Skeletal muscle tissue (tissue), 4 donors: ENCODE data around the gene IFITM2. TPM values are rescaled to one million over a fixed set of nuclear protein-coding genes. Genes with fewer than 3 reads are reported as not detected.

Source experiments
- H3K27ac ChIP-seq: one replicate; pipeline ENCODE4 v1.7.0; 2013; ENCODE audit warnings: mild to moderate bottlenecking, low read depth, low read length, inconsistent platforms
- H3K27me3 ChIP-seq, 3 donors: one replicate each; pipeline ENCODE4 v1.7.0; 2013; ENCODE audit warnings: low read length in 3 of 3; ENCODE audit not compliant: control insufficient read depth in 3 of 3, insufficient read depth in 3 of 3
- H3K36me3 ChIP-seq, 3 donors: one replicate each; pipeline ENCODE4 v1.7.0; 2013; ENCODE audit warnings: low read length in 3 of 3; ENCODE audit not compliant: control insufficient read depth in 3 of 3, insufficient read depth in 3 of 3
- H3K4me1 ChIP-seq, 3 donors: one replicate each; pipeline ENCODE4 v1.7.0; 2013; ENCODE audit warnings: low read length in 3 of 3, mild to moderate bottlenecking in 3 of 3; ENCODE audit not compliant: control insufficient read depth in 3 of 3, insufficient read depth in 3 of 3
- H3K4me3 ChIP-seq, 3 donors: one replicate each; pipeline ENCODE4 v1.7.0; 2013; ENCODE audit warnings: low read length in 3 of 3
- H3K9ac ChIP-seq, 3 donors: one replicate each; pipeline ENCODE4 v1.7.0; 2013; ENCODE audit warnings: low read length in 3 of 3, mild to moderate bottlenecking in 3 of 3, moderate library complexity in 2 of 3, low read depth in 1 of 3
- H3K9me3 ChIP-seq, 3 donors: one replicate each; pipeline ENCODE4 v1.7.0; 2013; ENCODE audit warnings: low read length in 3 of 3; ENCODE audit not compliant: control insufficient read depth in 3 of 3
- total RNA-seq: library from RNA; depleted of rRNA; stranded (reverse); fragments of >200 nt; gene quantifications from one replicate; pipeline ENCODE4 v1.2.3, GENCODE V29; 2014
- donor health status: Osteomylitis.

The IFITM2 gene
- total RNA-seq, 1 donor from 2014 or later, result 6.3 TPM

- Histone ChIP-seq H3K9ac (peak overlapping the region; percentile 19 to 64 (median 33)), H3K4me1 (peaks cover 0 to 19% (median 13%) of the 10 kb centered on the region in 3 donors), H3K36me3 (no peaks in the 10 kb centered on the region), H3K4me3 (peak overlapping the region; percentile 52 to 61 (median 60)), H3K27ac (no peak overlapping the region), H3K9me3 (no peaks in the 10 kb centered on the region), H3K27me3 (peaks cover 39 to 44% (median 43%) of the 10 kb centered on the region in 3 donors)
These were observed 19.7 kb upstream of the IFITM2 start for GRCh38 chr11:287821-288477.

DNA sequence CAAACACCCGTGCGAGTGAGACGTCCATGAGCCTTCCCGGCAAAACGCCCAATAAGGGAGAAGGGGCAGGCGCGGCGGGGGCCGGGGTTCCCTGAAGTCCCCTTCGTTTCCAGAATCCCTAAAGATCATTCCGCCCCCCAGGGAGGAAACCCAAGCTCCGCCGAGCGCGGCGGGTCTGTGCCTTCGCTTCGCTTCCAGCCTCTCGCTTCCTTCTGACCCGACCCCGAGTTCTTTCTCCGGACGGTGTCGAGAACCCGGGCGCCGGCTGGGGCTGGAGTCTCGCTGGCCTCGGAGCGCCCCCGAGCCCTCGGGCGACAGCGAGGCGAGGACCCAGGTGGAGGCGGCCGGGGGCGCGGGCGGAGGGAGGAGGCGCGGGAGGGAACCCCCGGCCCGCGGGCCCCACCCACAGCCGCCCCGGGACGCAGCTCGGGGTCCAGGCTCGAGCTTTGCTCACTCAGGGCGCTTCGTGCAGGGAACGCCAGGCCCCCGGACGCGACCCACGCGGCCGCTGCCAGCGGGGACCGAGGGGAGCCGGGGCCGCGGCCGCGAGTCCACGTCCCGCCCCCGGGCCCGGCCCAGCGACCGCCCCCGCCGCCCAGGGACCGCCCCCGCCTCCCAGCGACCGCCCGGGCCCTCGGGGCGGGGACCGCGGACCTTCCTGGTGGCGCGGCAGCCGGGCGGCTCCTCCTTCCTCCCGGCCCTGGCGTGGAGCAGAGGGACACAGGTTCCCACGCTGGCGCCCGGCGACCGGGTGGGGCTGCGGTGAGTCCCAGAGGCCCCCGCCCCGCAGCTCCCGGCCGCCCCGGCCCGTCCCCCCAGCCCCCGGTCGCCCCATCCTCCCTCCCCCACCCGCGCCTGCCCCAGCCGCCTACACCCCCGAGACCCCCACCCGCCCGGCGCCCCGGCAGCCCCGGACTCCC lies 18.9 kb upstream of the IFITM2 start, which contains the start of gene PGGHG:
TSS of gene PGGHG (plus strand) at position 649 of the 920 bp plus-strand sequence. CDS start 691 bp downstream, outside the sequence.
- no peak within 1 kb of the TSS for H3K27ac ChIP-seq
- H3K4me1 ChIP-seq, result peaks cover 0 to 19% (median 13%) of the 10 kb centered on the region in 3 donors
- H3K36me3 ChIP-seq, result no peaks in the 10 kb centered on the region
- no peaks in the 10 kb centered on the region for H3K9me3 ChIP-seq
- H3K4me3 ChIP-seq, result peak within 1 kb of the TSS; percentile 52 to 61 (median 60)
- peaks cover 36 to 39% (median 39%) of the 10 kb centered on the region in 3 donors for H3K27me3 ChIP-seq
- peak within 1 kb of the TSS; percentile 33 to 64 (median 38) for H3K9ac ChIP-seq

- no peaks in the 10 kb centered on the region for H3K36me3 ChIP-seq
- peaks cover 0 to 19% (median 13%) of the 10 kb centered on the region in 3 donors for H3K4me1 ChIP-seq
- peaks cover 32 to 36% (median 32%) of the 10 kb centered on the region in 3 donors for H3K27me3 ChIP-seq
- peak overlapping the region in 2 of 3 donors; percentile 5 to 41 for H3K4me3 ChIP-seq
- peak overlapping the region in 1 of 3 donors; percentile 38 for H3K9ac ChIP-seq
- no peak overlapping the region for H3K27ac ChIP-seq
- H3K9me3 ChIP-seq, result no peaks in the 10 kb centered on the region
These were observed 18.3 kb upstream of the IFITM2 start for GRCh38 chr11:289398-289711.

DNA sequence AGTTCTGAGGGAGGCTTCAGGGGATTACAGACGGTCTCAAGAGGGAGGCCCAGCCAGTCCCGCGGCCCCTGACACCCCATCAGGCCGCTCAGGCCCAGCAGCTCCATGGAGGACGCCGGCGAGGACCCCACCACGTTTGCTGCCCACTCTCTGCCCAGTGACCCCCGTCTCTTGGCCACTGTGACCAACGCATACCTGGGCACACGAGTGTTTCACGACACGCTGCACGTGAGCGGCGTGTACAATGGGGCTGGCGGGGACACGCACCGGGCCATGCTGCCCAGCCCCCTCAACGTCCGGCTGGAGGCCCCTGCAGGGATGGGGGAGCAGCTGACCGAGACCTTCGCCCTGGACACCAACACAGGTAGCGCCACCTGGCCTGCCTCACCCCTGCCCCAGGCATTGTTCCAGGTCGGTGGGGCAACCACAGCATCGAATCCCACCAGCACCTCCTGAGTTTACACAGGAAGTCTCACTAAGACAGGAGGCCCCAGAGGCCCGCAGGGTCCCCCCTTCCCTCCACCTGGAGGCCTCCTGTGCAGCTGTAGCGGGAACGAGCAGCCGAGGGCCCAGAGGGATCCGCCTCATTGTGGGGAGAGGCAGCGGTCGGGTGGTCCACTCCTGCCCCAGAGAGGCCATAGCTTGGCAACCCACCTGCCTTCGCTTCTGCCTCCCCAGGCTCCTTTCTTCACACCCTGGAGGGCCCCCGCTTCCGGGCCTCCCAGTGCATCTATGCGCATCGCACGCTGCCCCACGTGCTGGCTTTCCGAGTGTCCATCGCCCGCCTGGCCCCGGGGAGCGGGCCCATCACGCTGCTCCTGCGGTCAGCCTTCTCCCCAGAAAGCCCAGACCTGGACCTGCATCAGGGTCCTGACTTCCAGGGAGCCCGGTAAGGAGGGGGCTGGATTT lies 17.6 kb upstream of the IFITM2 start:
- peak overlapping the region in 1 of 3 donors; percentile 38 for H3K9ac ChIP-seq
- peaks cover 0 to 2% (median 0%) of the 10 kb centered on the region in 3 donors for H3K36me3 ChIP-seq
- no peaks in the 10 kb centered on the region for H3K9me3 ChIP-seq
- peak overlapping the region in 1 of 3 donors; percentile 41 for H3K4me3 ChIP-seq
- peaks cover 0 to 19% (median 13%) of the 10 kb centered on the region in 3 donors for H3K4me1 ChIP-seq
- no peak overlapping the region for H3K27ac ChIP-seq
- peaks cover 28 to 35% (median 30%) of the 10 kb centered on the region in 3 donors for H3K27me3 ChIP-seq

DNA sequence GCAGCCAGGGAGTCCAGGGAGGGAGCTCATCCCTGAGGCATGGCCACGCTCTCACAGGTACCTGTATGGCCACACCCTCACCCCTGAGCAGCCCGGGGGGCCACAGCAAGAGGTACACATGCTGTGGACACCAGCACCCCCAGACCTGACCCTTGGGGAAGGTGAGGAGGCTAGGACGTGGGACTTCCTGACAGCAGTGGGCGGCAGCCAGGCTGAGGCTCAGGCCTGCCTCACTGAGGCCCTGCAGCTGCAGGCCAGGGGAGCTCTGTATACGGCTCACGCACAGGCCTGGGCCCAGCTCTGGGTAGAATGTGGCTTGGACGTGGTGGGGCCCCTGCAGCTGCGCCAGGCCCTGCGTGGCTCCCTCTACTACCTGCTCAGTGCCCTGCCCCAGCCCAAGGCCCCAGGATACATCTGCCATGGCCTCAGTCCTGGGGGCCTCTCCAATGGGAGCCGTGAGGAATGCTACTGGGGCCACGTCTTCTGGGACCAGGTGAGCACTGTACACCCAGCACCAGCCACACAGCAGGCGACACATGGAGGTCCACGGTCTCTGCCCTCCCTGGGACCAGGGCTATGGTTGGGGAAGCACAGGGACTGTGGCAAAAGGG lies 16.9 kb upstream of the IFITM2 start:
- Histone ChIP-seq H3K9ac (no peak overlapping the region), H3K36me3 (peaks cover 0 to 2% (median 0%) of the 10 kb centered on the region in 3 donors), H3K27me3 (peaks cover 24 to 28% (median 24%) of the 10 kb centered on the region in 3 donors), H3K4me1 (peaks cover 0 to 19% (median 13%) of the 10 kb centered on the region in 3 donors), H3K4me3 (no peak overlapping the region), H3K9me3 (no peaks in the 10 kb centered on the region), H3K27ac (no peak overlapping the region)

GRCh38 chr11:291281-292210 lies 16.1 kb upstream of the IFITM2 start:
- Histone ChIP-seq H3K27ac (no peak overlapping the region), H3K27me3 (peaks cover 23 to 32% (median 25%) of the 10 kb centered on the region in 3 donors), H3K4me3 (no peak overlapping the region), H3K9ac (no peak overlapping the region), H3K9me3 (no peaks in the 10 kb centered on the region), H3K4me1 (peaks cover 0 to 20% (median 13%) of the 10 kb centered on the region in 3 donors), H3K36me3 (peaks cover 0 to 2% (median 0%) of the 10 kb centered on the region in 3 donors)

DNA sequence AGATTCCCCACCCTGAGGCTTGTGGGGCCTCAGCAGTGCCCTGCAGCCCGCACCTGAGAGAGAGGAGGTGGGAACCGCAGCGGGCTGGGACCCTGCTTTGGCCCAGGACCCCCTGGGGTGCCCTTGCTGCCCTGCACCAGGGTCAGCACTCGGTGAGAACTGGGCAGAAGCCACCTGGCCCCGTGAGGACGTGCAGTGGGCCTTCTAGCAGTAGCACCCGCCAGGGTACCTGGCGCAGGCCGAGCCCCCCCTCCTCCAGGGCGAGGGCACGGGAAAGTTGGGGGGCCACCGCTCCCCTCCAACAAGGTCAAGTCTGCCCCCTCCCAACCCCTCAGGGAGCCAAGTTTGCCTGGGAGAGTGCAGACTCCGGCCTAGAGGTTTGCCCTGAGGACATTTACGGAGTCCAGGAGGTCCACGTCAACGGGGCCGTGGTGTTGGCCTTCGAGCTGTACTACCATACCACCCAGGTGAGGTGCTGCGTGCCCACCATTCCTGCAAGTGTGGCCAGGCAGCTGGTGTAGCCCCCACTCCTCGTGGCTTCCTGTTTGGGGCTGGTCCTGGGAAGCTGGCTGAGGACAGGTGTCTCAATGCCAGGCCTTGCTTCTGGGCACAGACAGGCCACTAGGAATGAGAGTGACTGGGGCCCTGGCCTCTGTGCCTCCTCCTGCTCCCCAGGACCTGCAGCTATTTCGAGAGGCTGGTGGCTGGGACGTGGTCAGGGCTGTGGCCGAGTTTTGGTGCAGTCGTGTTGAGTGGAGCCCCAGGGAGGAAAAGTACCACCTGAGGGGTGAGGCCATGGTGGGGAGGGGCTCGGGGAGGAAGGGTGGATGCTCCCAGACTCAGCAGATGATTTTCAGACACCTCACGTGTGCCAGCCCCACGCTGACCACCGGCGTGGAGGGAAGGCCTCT lies 15.2 kb upstream of the IFITM2 start:
- Histone ChIP-seq H3K9ac (no peak overlapping the region), H3K27me3 (peaks cover 24 to 30% (median 24%) of the 10 kb centered on the region in 3 donors), H3K4me3 (no peak overlapping the region), H3K4me1 (peaks cover 3 to 24% (median 13%) of the 10 kb centered on the region in 3 donors), H3K27ac (no peak overlapping the region), H3K9me3 (no peaks in the 10 kb centered on the region), H3K36me3 (peaks cover 0 to 2% (median 0%) of the 10 kb centered on the region in 3 donors)
